Measurements from ENCODE around the gene RPE.

- no peak for TF ChIP-seq HNF4G (IDR thresholded peaks at IDR 0.05)
- no peak for TF ChIP-seq CTCF (IDR thresholded peaks at IDR 0.05; ENCODE audit: low read depth, low read length, missing input control)
- TF ChIP-seq GABPA (IDR thresholded peaks at IDR 0.05 in 1 of 2, conservative IDR thresholded peaks at IDR 0.05 in 1 of 2): no peak
- TF ChIP-seq TAF1 (conservative IDR thresholded peaks at IDR 0.05): no peak
- TF ChIP-seq RAD21 (IDR thresholded peaks at IDR 0.05): no peak
- no peak for TF ChIP-seq EGR1 (IDR thresholded peaks at IDR 0.05; ENCODE audit: low read depth in 2 of 2)
- no peak for TF ChIP-seq REST (IDR thresholded peaks at IDR 0.05)
- TF ChIP-seq YY1 (IDR thresholded peaks at IDR 0.05): no peak
These were observed 33.2 kb downstream of the RPE start for GRCh38 chr2:210035679-210036078.

All from liver (tissue), 3 donors.